ENCODE results near the gene TRMT2A. TPM values are rescaled to one million over a fixed set of nuclear protein-coding genes. Genes with fewer than 3 reads are reported as not detected.

TRMT2A gene
- total RNA-seq, 1 experiment from 2014 or later, result 66.7 TPM

- intact Hi-C loops (cut with micrococcal nuclease; ENCODE audit: unreplicated experiment) (no loop called here), in situ Hi-C loops (cut with HindIII; ENCODE audit: low pct_unique_long_range_greater_than_20kb, low sequenced_read_pairs) (no loop called here)
- ChIA-PET POLR2A (interaction anchor here (0.6 kb wide), 1 partner anchor 173 kb away, joined by 3 read pairs; no protein-coding TSS in a partner anchor), CTCF (no interaction called here)
- no peaks in the 10 kb centered on the region for H3K4me1 ChIP-seq (ENCODE audit: control insufficient read depth, insufficient read depth, low read length)
- no TSS peak for BruUV-seq (replicated peaks)
- TF ChIP-seq SIN3A (IDR thresholded peaks at IDR 0.05; ENCODE audit: borderline replicate concordance, insufficient read depth, low read depth, low read length), result no peak
- TF ChIP-seq REST (IDR thresholded peaks at IDR 0.05; ENCODE audit: insufficient read depth in 1 of 2, low read depth in 2 of 2, low read length in 1 of 2), result no peak
- no peak for TF ChIP-seq CTCF (IDR thresholded peaks at IDR 0.05)
- no peaks in the 10 kb centered on the region for H3K9me3 ChIP-seq (ENCODE audit: control insufficient read depth, insufficient read depth, low read depth, low read length)
- no peak overlapping the region for H3K4me3 ChIP-seq (ENCODE audit: low read depth in 2 of 2, low read length in 2 of 2)
- H3K27me3 ChIP-seq (ENCODE audit: control insufficient read depth, insufficient read depth, low read length), result no peaks in the 10 kb centered on the region
- no peak for ATAC-seq
- no peak overlapping the region for H3K27ac ChIP-seq (ENCODE audit: low read length)
- no peak for DNase-seq (ENCODE audit: low read depth, low spot score)
- no peaks in the 10 kb centered on the region for H3K36me3 ChIP-seq (ENCODE audit: control insufficient read depth, insufficient read depth, low read length)
These were observed 25.9 kb upstream of the TRMT2A start for GRCh38 chr22:20142711-20143621.

GRCh38 chr22:20141186-20142077, 24.4 kb upstream of the TRMT2A start:
- intact Hi-C loops (cut with micrococcal nuclease; ENCODE audit: unreplicated experiment) (no loop called here), in situ Hi-C loops (cut with HindIII; ENCODE audit: low pct_unique_long_range_greater_than_20kb, low sequenced_read_pairs) (no loop called here)
- no peak overlapping the region for H3K4me3 ChIP-seq (ENCODE audit: low read depth in 2 of 2, low read length in 2 of 2)
- H3K9me3 ChIP-seq (ENCODE audit: control insufficient read depth, insufficient read depth, low read depth, low read length), result no peaks in the 10 kb centered on the region
- DNase-seq (ENCODE audit: low read depth, low spot score), result no peak
- no peaks in the 10 kb centered on the region for H3K27me3 ChIP-seq (ENCODE audit: control insufficient read depth, insufficient read depth, low read length)
- ChIA-PET POLR2A (no interaction called here), CTCF (no interaction called here)
- no peaks in the 10 kb centered on the region for H3K36me3 ChIP-seq (ENCODE audit: control insufficient read depth, insufficient read depth, low read length)
- no peak for ATAC-seq
- TF ChIP-seq REST (IDR thresholded peaks at IDR 0.05; ENCODE audit: insufficient read depth in 1 of 2, low read depth in 2 of 2, low read length in 1 of 2) (no peak), POLR2AphosphoS5 (IDR thresholded peaks at IDR 0.05; ENCODE audit: low read depth, low read length) (no peak), TCF7L2 (IDR thresholded peaks at IDR 0.05; ENCODE audit: low read depth, low read length) (no peak), CTCF (IDR thresholded peaks at IDR 0.05) (no peak), SIN3A (IDR thresholded peaks at IDR 0.05; ENCODE audit: borderline replicate concordance, insufficient read depth, low read depth, low read length) (no peak)
- no peaks in the 10 kb centered on the region for H3K4me1 ChIP-seq (ENCODE audit: control insufficient read depth, insufficient read depth, low read length)
- no peak overlapping the region for H3K27ac ChIP-seq (ENCODE audit: low read length)
- no TSS peak for BruUV-seq (replicated peaks)

All from Panc1 (cell line).